Right renal cortex interstitium (tissue), 3 donors: ENCODE data around the gene RNF212. TPM values are rescaled to one million over a fixed set of nuclear protein-coding genes. Genes with fewer than 3 reads are reported as not detected.

Experiments
- DNase-seq, 3 donors: peaks; one replicate each; pipeline ENCODE4 v3.0.0-alpha.2; 2013; ENCODE audit warnings: low read depth in 3 of 3, low spot score in 2 of 3
- polyA plus RNA-seq, 3 donors: library from polyadenylated mRNA; unstranded; fragments of 120-200 nt; gene quantifications; one replicate each; pipeline ENCODE4 v1.2.1, GENCODE V29; 2013; ENCODE audit not compliant: insufficient read length in 3 of 3

The RNF212 gene
- polyA plus RNA-seq, 3 donors = 11.3 to 14.9 (median 11.5) TPM

DNA sequence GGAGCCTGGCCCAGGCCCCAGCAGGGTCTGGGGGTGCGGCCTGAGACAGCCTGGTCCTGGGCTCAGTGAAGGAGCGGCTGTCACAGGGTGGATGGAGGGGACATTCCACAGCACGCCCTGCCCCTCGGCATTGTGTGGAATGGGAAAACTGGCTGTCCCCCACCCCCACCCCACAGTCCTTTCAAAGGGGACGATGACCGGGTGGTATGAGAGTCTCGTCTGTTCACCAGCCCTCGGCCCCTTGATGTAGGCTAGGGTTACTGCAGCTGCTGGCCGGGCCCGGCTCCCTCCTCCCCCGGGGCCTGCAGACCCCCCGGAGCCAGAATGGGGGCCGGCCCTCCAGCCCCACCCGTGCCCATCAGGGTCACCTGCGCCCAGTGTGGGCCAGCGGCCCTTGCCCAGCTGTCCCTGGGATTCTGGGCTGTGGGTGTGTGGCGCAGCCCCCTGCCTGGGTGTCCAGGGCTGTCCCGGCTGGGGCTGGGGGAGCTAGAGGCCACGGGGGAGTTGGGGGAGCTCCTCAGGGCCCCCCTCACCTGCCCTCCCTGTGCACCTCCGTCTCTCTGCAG is 90.2 kb downstream of the RNF212 start:
- no peak for DNase-seq

- DNase-seq = no peak
Observed at GRCh38 chr4:1022739-1023066, 90.7 kb downstream of the RNF212 start.

DNA sequence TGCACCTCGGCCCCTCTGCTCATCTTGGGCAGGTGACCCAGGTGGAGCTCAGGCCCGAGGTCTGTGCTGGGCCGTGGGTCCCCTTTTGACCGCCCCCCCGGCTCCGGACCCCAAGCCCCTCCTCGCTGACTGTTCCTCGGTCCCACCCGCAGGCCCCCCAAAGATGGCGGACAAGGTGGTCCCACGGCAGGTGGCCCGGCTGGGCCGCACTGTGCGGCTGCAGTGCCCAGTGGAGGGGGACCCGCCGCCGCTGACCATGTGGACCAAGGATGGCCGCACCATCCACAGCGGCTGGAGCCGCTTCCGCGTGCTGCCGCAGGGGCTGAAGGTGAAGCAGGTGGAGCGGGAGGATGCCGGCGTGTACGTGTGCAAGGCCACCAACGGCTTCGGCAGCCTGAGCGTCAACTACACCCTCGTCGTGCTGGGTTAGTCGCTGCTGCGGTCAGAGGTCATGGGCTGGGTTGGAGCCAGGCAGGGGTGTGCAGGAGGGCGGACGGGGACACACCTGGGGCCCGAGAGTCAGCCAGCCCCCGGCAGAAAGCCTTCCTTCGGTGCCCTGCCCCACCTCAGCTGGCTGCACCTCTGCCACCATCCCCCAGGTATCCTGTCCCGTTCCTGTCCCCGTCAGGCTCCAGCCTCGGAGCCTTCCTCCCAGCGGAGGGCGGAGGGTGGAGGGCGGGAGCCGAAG is 91.2 kb downstream of the RNF212 start:
- DNase-seq = no peak

Other genes starting within 250 kb of the RNF212 start
- 10 to 100 TPM; 43.4 to 51.6 (median 50.9) TPM for gene GAK, start 181.2 kb downstream of the RNF212 start, polyA plus RNA-seq
- 10 to 100 TPM; 17.3 to 30.1 (median 24.2) TPM for gene TMEM175, start 181.1 kb downstream of the RNF212 start, polyA plus RNA-seq
- gene DGKQ, start 140.0 kb downstream of the RNF212 start, polyA plus RNA-seq = 1 to 10 TPM; 5.0 to 5.9 (median 5.8) TPM
- 10 to 100 TPM; 10.4 to 11.4 (median 10.6) TPM for gene IDUA, start 126.5 kb downstream of the RNF212 start, polyA plus RNA-seq
- gene SLC26A1, start 120.2 kb downstream of the RNF212 start, polyA plus RNA-seq = 1 to 10 TPM; 7.2 to 8.9 (median 7.7) TPM
- gene FGFRL1, start 101.9 kb downstream of the RNF212 start, polyA plus RNA-seq = 10 to 100 TPM; 33.4 to 41.1 (median 36.0) TPM
- gene SPON2, start 59.0 kb upstream of the RNF212 start, polyA plus RNA-seq = 1 to 10 TPM; 5.8 to 8.1 (median 6.9) TPM
- gene CTBP1, start 135.6 kb upstream of the RNF212 start, polyA plus RNA-seq = 100 to 1,000 TPM in 2 of 3 donors, 10 to 100 TPM in 1; 98.0 to 118 (median 107) TPM
- 10 to 100 TPM; 58.5 to 58.6 (median 58.6) TPM for gene MAEA, start 176.3 kb upstream of the RNF212 start, polyA plus RNA-seq
- gene UVSSA, start 233.6 kb upstream of the RNF212 start, polyA plus RNA-seq = 1 to 10 TPM; 5.5 to 6.5 (median 6.0) TPM